Endothelial cell of umbilical vein (primary cell): ENCODE results near the gene SPAG17. TPM values are rescaled to one million over a fixed set of nuclear protein-coding genes. Genes with fewer than 3 reads are reported as not detected.

ENCODE experiments used
- BruUV-seq: library from RNA; stranded (reverse); fragments of 400-500 nt; replicated peaks from 2 replicates; lab custom pipeline; 2021; lab: Mats Ljungman, UMichigan
- CTCF ChIA-PET: fragments of 300-600, 350-600 bp; sonication (Branson Sonifier 250); formaldehyde crosslinking; loops from one replicate; lab custom pipeline; 2021; ENCODE audit warnings: antibody characterized with exemption, inconsistent platforms; lab: Charles Lee
- POLR2A ChIA-PET: fragments of 300-600, 350-600 bp; sonication (Branson Sonifier 250); formaldehyde crosslinking; loops from one replicate; lab custom pipeline; 2021; ENCODE audit warnings: antibody characterized with exemption, inconsistent platforms; lab: Charles Lee
- DNase-seq: peaks from one replicate; pipeline ENCODE4 v3.0.0-alpha.2; 2011; ENCODE audit warnings: low read depth, low spot score
- FAIRE-seq: peaks from 2 replicates; lab custom pipeline; 2011; peaks lifted over from hg19 to GRCh38; lab: Jason Lieb, UNC
- H2AFZ ChIP-seq: 2 replicates; pipeline ENCODE4 v1.6.0; 2012; ENCODE audit warnings: low read depth, low read length, control low read depth, inconsistent platforms
- H3K27ac ChIP-seq: 2 replicates; pipeline ENCODE4 v1.5.1; 2011; ENCODE audit warnings: low read depth, mild to moderate bottlenecking, control low read depth, low read length, moderate library complexity; ENCODE audit not compliant: insufficient read depth
- H3K27me3 ChIP-seq, 2 experiments: 2 replicates each; pipeline versions ENCODE4 v1.6.0 to v1.6.1; 2011; ENCODE audit warnings: low read length in 2 of 2, mixed read lengths in 1 of 2; ENCODE audit not compliant: control insufficient read depth in 2 of 2, insufficient read depth in 2 of 2
- H3K36me3 ChIP-seq, 2 experiments: 2 replicates in 1 of 2; 3 replicates in 1 of 2; pipeline ENCODE4 v1.5.1; 2011; ENCODE audit warnings: low read length in 2 of 2, mild to moderate bottlenecking in 1 of 2, moderate library complexity in 1 of 2; ENCODE audit not compliant: control insufficient read depth in 2 of 2, insufficient read depth in 2 of 2; ENCODE audit errors: extremely low read depth in 1 of 2
- H3K4me1 ChIP-seq: 3 replicates; pipeline ENCODE4 v1.5.1; 2011; ENCODE audit warnings: mild to moderate bottlenecking, low read length; ENCODE audit not compliant: control insufficient read depth, insufficient read depth; ENCODE audit errors: extremely low read depth
- H3K4me2 ChIP-seq: 2 replicates; pipeline ENCODE4 v1.6.1; 2011; ENCODE audit warnings: low read length, control low read depth, mixed read lengths; ENCODE audit not compliant: insufficient read depth
- H3K4me3 ChIP-seq, 3 experiments: fragments of 200-600 bp in 1 of 3; sonication (generic), shearing (Covaris generic) in 1 of 3; replicated peaks in 1 of 3; 2 replicates each; pipeline ENCODE4 v1.5.1; 2011 to 2016; ENCODE audit warnings: control low read depth in 3 of 3, low read length in 3 of 3, mild to moderate bottlenecking in 2 of 3, inconsistent platforms in 1 of 3, low read depth in 1 of 3, moderate library complexity in 1 of 3; ENCODE audit not compliant: insufficient read depth in 1 of 3
- H3K79me2 ChIP-seq: 2 replicates; pipeline ENCODE4 v1.6.0; 2012; ENCODE audit warnings: low read length, inconsistent platforms; ENCODE audit not compliant: control insufficient read depth, insufficient read depth
- H3K9ac ChIP-seq: replicated peaks from 2 replicates; pipeline ENCODE3; 2011; ENCODE audit warnings: low read length, control low read depth; ENCODE audit not compliant: insufficient read depth; ENCODE audit errors: extremely low read depth
- H3K9me1 ChIP-seq: replicated peaks from 3 replicates; pipeline ENCODE4 v1.6.0; 2011; ENCODE audit warnings: mild to moderate bottlenecking, low read length; ENCODE audit not compliant: control insufficient read depth, insufficient read depth; ENCODE audit errors: extremely low read depth
- H3K9me3 ChIP-seq: replicated peaks from 2 replicates; pipeline ENCODE4 v1.5.1; 2012; ENCODE audit warnings: low read length, inconsistent platforms; ENCODE audit not compliant: control insufficient read depth, insufficient read depth
- H4K20me1 ChIP-seq: replicated peaks from 2 replicates; pipeline ENCODE3; 2011; ENCODE audit warnings: mild to moderate bottlenecking, low read length; ENCODE audit not compliant: control insufficient read depth, insufficient read depth; ENCODE audit errors: extremely low read depth
- EZH2 ChIP-seq: IDR thresholded peaks from 2 replicates; pipeline ENCODE4 v1.6.1; 2012; ENCODE audit warnings: borderline replicate concordance, low read depth, mild to moderate bottlenecking, moderate library complexity, low read length, inconsistent platforms; ENCODE audit not compliant: severe bottlenecking
- FOS ChIP-seq: IDR thresholded peaks from 2 replicates; pipeline ENCODE4 v1.6.1; 2011; ENCODE audit warnings: mild to moderate bottlenecking, low read length, moderate library complexity, borderline replicate concordance; ENCODE audit not compliant: insufficient read depth
- GATA2 ChIP-seq: IDR thresholded peaks from 2 replicates; pipeline ENCODE4 v1.7.0; 2011; ENCODE audit warnings: low read depth, mild to moderate bottlenecking, moderate library complexity, mixed read lengths, low read length; ENCODE audit not compliant: insufficient read length, insufficient read depth
- JUN ChIP-seq: IDR thresholded peaks from 2 replicates; pipeline ENCODE4 v1.6.1; 2011; ENCODE audit warnings: borderline replicate concordance, low read depth; ENCODE audit not compliant: insufficient read length, insufficient read depth
- MYC ChIP-seq: IDR thresholded peaks from one replicate; pipeline ENCODE4 v1.6.1; 2011; ENCODE audit warnings: mild to moderate bottlenecking, low read depth, low read length
- POLR2A ChIP-seq: IDR thresholded peaks from 2 replicates; pipeline ENCODE4 v1.6.1; 2012; ENCODE audit warnings: low read depth, mild to moderate bottlenecking, control low read depth, low read length
- POLR2AphosphoS5 ChIP-seq: IDR thresholded peaks from 2 replicates; pipeline ENCODE4 v1.6.1; 2012; ENCODE audit warnings: low read depth, mild to moderate bottlenecking, control low read depth, low read length, moderate library complexity; ENCODE audit not compliant: insufficient read depth
- dilution Hi-C: fragments of 300-500 bp; cut with MboI; formaldehyde crosslinking; loops from one replicate; pipeline ENCODE4 v1.15.0; 2019; ENCODE audit warnings: low sequenced_read_pairs; ENCODE audit not compliant: extremely low pct_ligation_motif_present
- intact Hi-C: fragments of 100-400 bp; cut with micrococcal nuclease; formaldehyde crosslinking; loops from one replicate; pipeline ENCODE4 v1.10.0; 2022
- polyA plus RNA-seq, 4 experiments: library from polyadenylated mRNA; depleted of rRNA in 3 of 4; stranded (reverse) in 3 of 4; unstranded in 1 of 4; fragments of >200 nt; gene quantifications; 2 replicates each; pipeline versions ENCODE4 v1.2.1 to v1.2.3, GENCODE V29; 2011 to 2012; ENCODE audit warnings: missing spikeins in 1 of 4
- total RNA-seq: library from RNA; stranded (reverse); gene quantifications from 2 replicates; pipeline ENCODE4 v1.2.3, GENCODE V29; 2021
- TF ChIP-seq, protein P1 (sequence below): IDR thresholded peaks from 2 replicates; pipeline ENCODE4 v1.6.1; 2011; ENCODE audit not compliant: insufficient read depth, insufficient read length
- TF ChIP-seq, protein P2 (sequence below), 2 donors: IDR thresholded peaks; 1 replicate in 1 of 2; 2 replicates in 1 of 2; pipeline ENCODE4 v1.5.1; 2011; ENCODE audit warnings: low read length in 2 of 2, mild to moderate bottlenecking in 2 of 2, moderate library complexity in 2 of 2, control low read depth in 1 of 2, inconsistent platforms in 1 of 2, low read depth in 1 of 2; ENCODE audit not compliant: insufficient read depth in 1 of 2; ENCODE audit errors: extremely low read depth in 1 of 2

The SPAG17 gene
- total and polyA plus RNA-seq, 2 donors (not counting 3 experiments of a cell fraction or from before 2014, with no cell fraction given) = not detected

DNA sequence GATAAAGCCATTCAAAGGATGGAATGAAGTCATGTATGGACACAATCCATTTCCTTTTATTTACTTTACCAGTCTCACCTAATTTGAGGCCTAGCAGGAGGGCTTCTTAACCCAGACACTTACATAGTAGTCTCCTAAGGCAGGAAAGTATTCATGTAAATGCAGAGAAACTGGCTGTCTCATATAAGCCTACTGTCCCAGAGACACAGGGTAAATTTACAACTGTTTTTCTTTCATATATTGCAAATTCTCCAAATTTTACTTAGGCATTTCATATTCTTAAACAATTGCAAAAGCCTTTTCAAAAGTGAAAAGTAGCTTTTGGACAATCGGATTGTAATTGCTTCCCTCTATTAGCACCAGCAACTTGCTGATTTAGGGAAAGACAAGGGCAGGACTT is 29.9 kb downstream of the SPAG17 start:
- Histone ChIP-seq H2AFZ (no peak overlapping the region), H3K36me3 (no peaks in the 10 kb centered on the region), H3K9me3 (no peaks in the 10 kb centered on the region), H3K9me1 (no peaks in the 10 kb centered on the region), H4K20me1 (no peaks in the 10 kb centered on the region), H3K4me1 (no peaks in the 10 kb centered on the region), H3K4me2 (no peak overlapping the region), H3K9ac (no peak overlapping the region), H3K27me3 (no peaks in the 10 kb centered on the region), H3K4me3 (no peak overlapping the region), H3K79me2 (no peaks in the 10 kb centered on the region), H3K27ac (no peak overlapping the region)
- DNase-seq (no peak), FAIRE-seq (no peak)
- POLR2A ChIA-PET = no interaction called here
- dilution Hi-C loops = no loop called here
- intact Hi-C loops = no loop called here
- TF ChIP-seq FOS (no peak), GATA2 (no peak), POLR2AphosphoS5 (no peak), POLR2A (no peak)
- TF ChIP-seq, protein P1, sequence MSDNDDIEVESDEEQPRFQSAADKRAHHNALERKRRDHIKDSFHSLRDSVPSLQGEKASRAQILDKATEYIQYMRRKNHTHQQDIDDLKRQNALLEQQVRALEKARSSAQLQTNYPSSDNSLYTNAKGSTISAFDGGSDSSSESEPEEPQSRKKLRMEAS = no peak
- no TSS peak for BruUV-seq
- CTCF ChIA-PET = interaction anchor here (1.2 to 2.7 kb wide), 2 partner anchors 854 to 856 kb away, joined by 3 to 18 read pairs; no protein-coding TSS in a partner anchor

DNA sequence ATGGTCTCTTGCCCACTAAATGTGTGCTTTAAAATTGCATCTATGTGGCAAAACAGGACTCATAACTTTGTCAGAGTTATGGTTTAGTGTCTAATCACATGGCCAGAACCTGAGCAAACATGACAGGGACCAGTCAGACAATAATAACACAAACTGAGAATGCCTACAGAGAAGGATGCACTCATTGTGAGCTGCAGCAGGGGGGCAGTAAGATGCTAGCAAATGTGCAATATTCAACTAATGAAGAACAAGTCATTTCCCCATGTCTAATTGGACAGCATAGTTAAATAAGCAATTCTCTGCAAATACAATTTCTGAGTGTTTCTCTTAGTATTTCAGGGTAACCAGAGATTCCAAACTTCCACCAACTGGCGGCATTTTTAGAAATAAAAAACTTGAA is 30.8 kb downstream of the SPAG17 start:
- Histone ChIP-seq H3K9me3 (no peaks in the 10 kb centered on the region), H3K27me3 (no peaks in the 10 kb centered on the region), H4K20me1 (no peaks in the 10 kb centered on the region), H3K4me1 (no peaks in the 10 kb centered on the region), H2AFZ (no peak overlapping the region), H3K4me2 (no peak overlapping the region), H3K4me3 (no peak overlapping the region), H3K9ac (no peak overlapping the region), H3K36me3 (no peaks in the 10 kb centered on the region), H3K9me1 (no peaks in the 10 kb centered on the region), H3K79me2 (no peaks in the 10 kb centered on the region), H3K27ac (no peak overlapping the region)
- FAIRE-seq (no peak), DNase-seq (no peak)
- BruUV-seq = no TSS peak
- dilution Hi-C loops (no loop called here), intact Hi-C loops (no loop called here)
- TF ChIP-seq FOS = no peak
- TF ChIP-seq GATA2 = no peak
- no peak for TF ChIP-seq EZH2
- TF ChIP-seq POLR2A = no peak
- TF ChIP-seq, protein P2, sequence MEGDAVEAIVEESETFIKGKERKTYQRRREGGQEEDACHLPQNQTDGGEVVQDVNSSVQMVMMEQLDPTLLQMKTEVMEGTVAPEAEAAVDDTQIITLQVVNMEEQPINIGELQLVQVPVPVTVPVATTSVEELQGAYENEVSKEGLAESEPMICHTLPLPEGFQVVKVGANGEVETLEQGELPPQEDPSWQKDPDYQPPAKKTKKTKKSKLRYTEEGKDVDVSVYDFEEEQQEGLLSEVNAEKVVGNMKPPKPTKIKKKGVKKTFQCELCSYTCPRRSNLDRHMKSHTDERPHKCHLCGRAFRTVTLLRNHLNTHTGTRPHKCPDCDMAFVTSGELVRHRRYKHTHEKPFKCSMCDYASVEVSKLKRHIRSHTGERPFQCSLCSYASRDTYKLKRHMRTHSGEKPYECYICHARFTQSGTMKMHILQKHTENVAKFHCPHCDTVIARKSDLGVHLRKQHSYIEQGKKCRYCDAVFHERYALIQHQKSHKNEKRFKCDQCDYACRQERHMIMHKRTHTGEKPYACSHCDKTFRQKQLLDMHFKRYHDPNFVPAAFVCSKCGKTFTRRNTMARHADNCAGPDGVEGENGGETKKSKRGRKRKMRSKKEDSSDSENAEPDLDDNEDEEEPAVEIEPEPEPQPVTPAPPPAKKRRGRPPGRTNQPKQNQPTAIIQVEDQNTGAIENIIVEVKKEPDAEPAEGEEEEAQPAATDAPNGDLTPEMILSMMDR (IDR thresholded peaks at IDR 0.05; ENCODE audit: extremely low read depth in 1 of 2, insufficient read depth in 1 of 2, low read depth in 1 of 2, low read length in 2 of 2) = no peak
- TF ChIP-seq MYC = no peak
- TF ChIP-seq, protein P1 = no peak
- TF ChIP-seq JUN = no peak
- no peak for TF ChIP-seq POLR2AphosphoS5
- ChIA-PET POLR2A (no interaction called here), CTCF (interaction anchor here (1.2 to 2.7 kb wide), 2 partner anchors 854 to 857 kb away, joined by 3 to 18 read pairs; no protein-coding TSS in a partner anchor)
